Fibroblast of upper back skin (primary cell): ENCODE measurements around the gene DBX1.
"Not testable (repeated sequence)": the region's sequence is repeated elsewhere in the genome, so short reads cannot be mapped to it uniquely, and the experiment has no call there.

ENCODE experiments used
- DNase-seq: peaks from one replicate; pipeline ENCODE4 v3.0.0-alpha.2; 2013

DBX1 gene

GRCh38 chr11:20160425-20161229 is at the start of gene DBX1:
TSS of gene DBX1 (minus strand) at chr11:20160475. CDS start at chr11:20160324, 151 bp downstream.
- DNase-seq = no peak

- DNase-seq = no peak
These were observed 48.4 kb upstream of the DBX1 start for GRCh38 chr11:20208622-20209111.

GRCh38 chr11:20207781-20208621 is 47.7 kb upstream of the DBX1 start:
- DNase-seq = no peak

GRCh38 chr11:20205807-20206206 is 45.5 kb upstream of the DBX1 start:
- no peak for DNase-seq

- DNase-seq = no peak
These were observed 44.4 kb upstream of the DBX1 start for GRCh38 chr11:20204681-20205080.

GRCh38 chr11:20203831-20204230 is 43.6 kb upstream of the DBX1 start:
- no peak for DNase-seq

- no peak for DNase-seq
These were observed 41.0 kb upstream of the DBX1 start for GRCh38 chr11:20201231-20201630.

GRCh38 chr11:20200331-20200955 is 40.2 kb upstream of the DBX1 start:
- not testable (repeated sequence) for DNase-seq

- no peak for DNase-seq
These were observed 37.6 kb upstream of the DBX1 start for GRCh38 chr11:20197881-20198280.

GRCh38 chr11:20194470-20194869 is 34.2 kb upstream of the DBX1 start:
- no peak for DNase-seq

GRCh38 chr11:20193307-20193706 is 33.0 kb upstream of the DBX1 start:
- no peak for DNase-seq

GRCh38 chr11:20192641-20193040 is 32.4 kb upstream of the DBX1 start:
- no peak for DNase-seq

- no peak for DNase-seq
These were observed 31.9 kb upstream of the DBX1 start for GRCh38 chr11:20192151-20192550.

GRCh38 chr11:20178976-20179375 is 18.7 kb upstream of the DBX1 start:
- DNase-seq = no peak

- DNase-seq = no peak
These were observed 16.9 kb upstream of the DBX1 start for GRCh38 chr11:20177136-20177535.

GRCh38 chr11:20172721-20173447 is 12.6 kb upstream of the DBX1 start:
- DNase-seq = no peak

- no peak for DNase-seq
These were observed 3.7 kb upstream of the DBX1 start for GRCh38 chr11:20163783-20164481.

GRCh38 chr11:20162824-20163782 is 2.8 kb upstream of the DBX1 start:
- no peak for DNase-seq

GRCh38 chr11:20161923-20162744 is 1.9 kb upstream of the DBX1 start:
- no peak for DNase-seq
